Measurements from ENCODE around the gene STX19. TPM values are rescaled to one million over a fixed set of nuclear protein-coding genes. Genes with fewer than 3 reads are reported as not detected.
A peak's percentile ranks its signal among the peaks of the same experiment; 100 is the strongest.

The STX19 gene
- total and polyA plus RNA-seq, 2 of the 13 experiments (the other 11 are each of a cell fraction or from before 2014, with no cell fraction given), result not detected

- TF ChIP-seq MBNL3 (CRISPR knock-in tag; conservative IDR thresholded peaks at IDR 0.05) (no peak), FOXA3 (CRISPR knock-in tag; IDR thresholded peaks at IDR 0.05) (peak; percentile 62), MAZ (IDR thresholded peaks at IDR 0.05; ENCODE audit: borderline replicate concordance, low read depth, low read length) (peak; percentile 18; the same call in 1 of the 2 replicates), MAZ (CRISPR knock-in tag; IDR thresholded peaks at IDR 0.05; ENCODE audit: low read depth) (peak; percentile 72), STAT5B (CRISPR knock-in tag; IDR thresholded peaks at IDR 0.05) (no peak), MBD4 (IDR thresholded peaks at IDR 0.05; ENCODE audit: borderline replicate concordance, low read length) (no peak), RARG (CRISPR knock-in tag; IDR thresholded peaks at IDR 0.05; ENCODE audit: low read depth) (no peak), ZFP36 (IDR thresholded peaks at IDR 0.05; ENCODE audit: borderline replicate concordance, low read depth, low read length, partially characterized antibody) (no peak), ZSCAN29 (CRISPR knock-in tag; conservative IDR thresholded peaks at IDR 0.05) (no peak; the same call in 1 of the 2 replicates), ADNP (CRISPR knock-in tag; IDR thresholded peaks at IDR 0.05) (no peak), RBAK (CRISPR knock-in tag; IDR thresholded peaks at IDR 0.05) (no peak), RXRA (CRISPR knock-in tag; IDR thresholded peaks at IDR 0.05) (0 out of 2 replicates have a peak, but pooled peaks have one; percentile 36), ONECUT2 (CRISPR knock-in tag; IDR thresholded peaks at IDR 0.05) (no peak), ZNF598 (CRISPR knock-in tag; IDR thresholded peaks at IDR 0.05; ENCODE audit: borderline replicate concordance) (no peak), ZNF460 (CRISPR knock-in tag; IDR thresholded peaks at IDR 0.05; ENCODE audit: borderline replicate concordance) (no peak), MED1 (CRISPR knock-in tag; IDR thresholded peaks at IDR 0.05) (peak; percentile 43; the same call in 1 of the 2 replicates), NR2F6 (IDR thresholded peaks at IDR 0.05) (no peak), NR2F6 (CRISPR knock-in tag; IDR thresholded peaks at IDR 0.05) (no peak), FOXP4 (CRISPR knock-in tag; IDR thresholded peaks at IDR 0.05) (peak; percentile 78; the same call in 1 of the 2 replicates), ZNF567 (CRISPR knock-in tag; IDR thresholded peaks at IDR 0.05; ENCODE audit: borderline replicate concordance) (no peak), ZNF468 (CRISPR knock-in tag; IDR thresholded peaks at IDR 0.05) (no peak), SYNCRIP (IDR thresholded peaks at IDR 0.05; ENCODE audit: insufficient read depth, low read depth, low read length) (no peak), PATZ1 (CRISPR knock-in tag; IDR thresholded peaks at IDR 0.05) (peak; percentile 63), ZNF670 (CRISPR knock-in tag; IDR thresholded peaks at IDR 0.05; ENCODE audit: borderline replicate concordance) (peak; percentile 82; the same call in 1 of the 2 replicates), ARNTL (CRISPR knock-in tag; IDR thresholded peaks at IDR 0.05) (no peak), E2F2 (CRISPR knock-in tag; IDR thresholded peaks at IDR 0.05; ENCODE audit: borderline replicate concordance) (no peak)
Measured at GRCh38 chr3:93973131-93974126, 55.0 kb downstream of the STX19 start, which contains the start of gene PROS1 (continued).
